Esophagus muscularis mucosa (tissue), 4 donors: ENCODE measurements around the gene MAP3K6.

Source experiments
- CTCF ChIP-seq, 3 experiments: fragments of 200-600 bp in 2 of 3; fragments of 450-650 bp in 1 of 3; sonication (generic) in 2 of 3; IDR thresholded peaks; one replicate each; pipeline ENCODE4 v1.5.1; 2017 to 2019; ENCODE audit warnings: antibody characterized with exemption in 3 of 3, mild to moderate bottlenecking in 2 of 3, moderate library complexity in 1 of 3
- EP300 ChIP-seq: sonication (generic); formaldehyde crosslinking; IDR thresholded peaks from one replicate; pipeline ENCODE4 v1.6.1; 2017; ENCODE audit warnings: antibody characterized with exemption
- POLR2A ChIP-seq: fragments of 450-650 bp; IDR thresholded peaks from one replicate; pipeline ENCODE4 v1.6.1; 2017; ENCODE audit warnings: antibody characterized with exemption, moderate library complexity, mild to moderate bottlenecking, low read depth

- TF ChIP-seq EP300 (no peak), CTCF (IDR thresholded peaks at IDR 0.05) (no peak), POLR2A (no peak)
These were observed 60.7 kb downstream of the MAP3K6 start for GRCh38 chr1:27306071-27306470.
